Neutrophil (primary cell): ENCODE data around the gene RAET1L.
"Not testable (repeated sequence)": the region's sequence is repeated elsewhere in the genome, so short reads cannot be mapped to it uniquely, and the experiment has no call there.

Source experiments
- H3K27ac ChIP-seq: fragments of 200-600 bp; sonication (generic); 2 replicates; pipeline ENCODE4 v1.5.1; 2016; ENCODE audit warnings: mild to moderate bottlenecking, moderate library complexity
- H3K27me3 ChIP-seq: fragments of 200-600 bp; sonication (generic); 2 replicates; pipeline ENCODE4 v1.6.0; 2016; ENCODE audit warnings: mild to moderate bottlenecking
- H3K36me3 ChIP-seq: fragments of 200-600 bp; sonication (generic); 2 replicates; pipeline ENCODE4 v1.5.1; 2017
- H3K4me1 ChIP-seq, 2 experiments: fragments of 200-600 bp in 1 of 2; sonication (generic) in 1 of 2; 1 replicate in 1 of 2; 2 replicates in 1 of 2; pipeline versions ENCODE4 v1.5.1 to v1.6.1; 2013 to 2016; ENCODE audit warnings: low read depth in 1 of 2, low read length in 1 of 2, mild to moderate bottlenecking in 1 of 2, moderate library complexity in 1 of 2; ENCODE audit not compliant: control insufficient read depth in 1 of 2, insufficient read depth in 1 of 2
- H3K4me3 ChIP-seq, 2 experiments: fragments of 200-600 bp in 1 of 2; sonication (generic) in 1 of 2; 1 replicate in 1 of 2; 2 replicates in 1 of 2; pipeline ENCODE4 v1.5.1; 2013 to 2016; ENCODE audit warnings: low read depth in 1 of 2, low read length in 1 of 2, mild to moderate bottlenecking in 1 of 2, moderate library complexity in 1 of 2
- H3K9me3 ChIP-seq: fragments of 200-600 bp; sonication (generic); 2 replicates; pipeline ENCODE4 v1.5.1; 2016
- CTCF ChIP-seq: fragments of 200-600 bp; sonication (generic); IDR thresholded peaks from 2 replicates; pipeline ENCODE4 v1.5.1; 2016; ENCODE audit warnings: antibody characterized with exemption

The RAET1L gene

GRCh38 chr6:149969635-149970034 is 55.7 kb downstream of the RAET1L start:
- Histone ChIP-seq H3K4me1 (peaks cover 2 to 7% of the 10 kb centered on the region in 2 experiments), H3K27me3 (peaks cover 100% of the 10 kb centered on the region), H3K9me3 (no peaks in the 10 kb centered on the region), H3K36me3 (no peaks in the 10 kb centered on the region), H3K27ac (no peak overlapping the region), H3K4me3 (no peak overlapping the region)
- no peak for TF ChIP-seq CTCF

GRCh38 chr6:149968909-149969308 is 56.4 kb downstream of the RAET1L start:
- not testable (repeated sequence) for H3K4me3 ChIP-seq
- peaks cover 100% of the 10 kb centered on the region for H3K27me3 ChIP-seq

More at GRCh38 chr6:149968909-149969308, 56.4 kb downstream of the RAET1L start:
- H3K9me3 ChIP-seq, H3K27ac ChIP-seq, H3K36me3 ChIP-seq: not testable (repeated sequence)
- H3K4me1 ChIP-seq = peaks cover 9 to 14% of the 10 kb centered on the region in 2 experiments
